HL-60 (cell line): Measurements from ENCODE around the gene AQP2.

Experiments
- DNase-seq, 2 experiments: peaks; one replicate each; pipeline ENCODE4 v3.0.0-alpha.2; 2010 to 2020; ENCODE audit warnings: low read depth in 1 of 2, low spot score in 1 of 2
- H3K27ac ChIP-seq: fragments of 250-450 bp; sonication (Bioruptor Pico); replicated peaks from 2 replicates; pipeline ENCODE4 v1.5.1; 2020; ENCODE audit warnings: mild to moderate bottlenecking, moderate library complexity
- H3K27me3 ChIP-seq: fragments of 250-450 bp; sonication (Bioruptor Pico); 2 replicates; pipeline ENCODE4 v1.5.1; 2021; ENCODE audit warnings: mild to moderate bottlenecking, moderate library complexity; ENCODE audit not compliant: insufficient read depth, poor library complexity, severe bottlenecking
- H3K4me3 ChIP-seq: replicated peaks from 2 replicates; pipeline ENCODE4 v1.5.1; 2011; ENCODE audit warnings: mild to moderate bottlenecking, control low read depth, low read length; ENCODE audit not compliant: insufficient read depth
- GABPA ChIP-seq: IDR thresholded peaks from 2 replicates; pipeline ENCODE4 v1.6.1; 2012; ENCODE audit warnings: low read depth
- POLR2AphosphoS5 ChIP-seq: IDR thresholded peaks from 2 replicates; pipeline ENCODE4 v1.6.1; 2012; ENCODE audit warnings: low read depth
- SPI1 ChIP-seq: IDR thresholded peaks from 2 replicates; pipeline ENCODE4 v1.6.1; 2012; ENCODE audit warnings: low read depth, mild to moderate bottlenecking, borderline replicate concordance
- TF ChIP-seq, protein P1 (sequence below): IDR thresholded peaks from 2 replicates; pipeline ENCODE4 v1.6.1; 2012; ENCODE audit warnings: low read depth; ENCODE audit not compliant: insufficient replicate concordance
- TF ChIP-seq, protein P2 (sequence below): IDR thresholded peaks from one replicate; pipeline ENCODE4 v1.5.1; 2011; ENCODE audit warnings: low read length, control low read depth, inconsistent platforms; ENCODE audit not compliant: insufficient read depth

AQP2 gene

DNA sequence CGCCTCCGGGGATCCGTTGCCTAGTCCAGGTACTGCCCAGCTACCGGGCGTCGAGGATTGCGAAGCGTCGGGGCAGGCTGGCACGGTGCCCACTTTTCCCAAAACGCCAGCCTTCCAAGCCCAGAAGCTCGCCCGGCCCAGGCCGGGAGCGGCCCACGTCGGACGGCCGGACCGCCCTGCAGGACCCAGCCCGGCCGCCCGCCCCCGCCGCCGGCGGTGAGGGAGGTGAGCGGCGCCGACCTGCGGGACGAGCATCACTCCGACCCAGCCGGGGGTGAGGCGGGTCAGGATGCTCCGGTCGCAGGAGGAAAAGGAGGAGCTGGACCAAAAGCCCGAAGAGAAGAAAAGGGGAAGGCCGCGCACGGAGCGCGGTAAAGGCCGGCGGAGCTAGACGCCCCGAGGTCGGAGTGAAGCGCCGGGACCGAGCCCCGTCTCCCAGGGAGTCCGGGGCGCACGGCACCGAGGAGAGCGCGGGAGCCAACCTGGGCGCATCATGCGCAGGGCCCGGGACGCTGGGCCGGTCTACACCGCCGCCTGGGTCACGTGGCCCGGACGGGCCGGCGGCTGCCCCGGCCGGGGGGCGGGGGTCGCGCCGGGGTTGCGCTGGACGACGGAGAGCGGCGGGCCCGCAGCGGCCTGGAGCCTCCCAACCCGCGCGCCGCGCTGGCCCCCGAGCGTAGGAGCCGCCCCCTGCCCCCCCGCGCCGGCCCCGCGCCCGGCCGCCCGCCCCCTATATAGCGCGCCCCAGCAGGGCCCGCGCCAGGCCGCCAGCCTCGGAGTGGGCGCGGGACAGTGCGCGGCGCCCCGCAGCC is 10.8 kb downstream of the AQP2 start, which contains the start of gene AQP5:
AQP5 (plus strand) TSS at position 762 of the 812 bp plus-strand sequence. CDS start 146 bp downstream, outside the sequence.
- Histone ChIP-seq H3K4me3 (no peak within 1 kb of the TSS), H3K27ac (no peak within 1 kb of the TSS), H3K27me3 (peaks cover 62% of the 10 kb centered on the region)
- no peak for TF ChIP-seq GABPA
- no peak for TF ChIP-seq POLR2AphosphoS5
- TF ChIP-seq, protein P1, sequence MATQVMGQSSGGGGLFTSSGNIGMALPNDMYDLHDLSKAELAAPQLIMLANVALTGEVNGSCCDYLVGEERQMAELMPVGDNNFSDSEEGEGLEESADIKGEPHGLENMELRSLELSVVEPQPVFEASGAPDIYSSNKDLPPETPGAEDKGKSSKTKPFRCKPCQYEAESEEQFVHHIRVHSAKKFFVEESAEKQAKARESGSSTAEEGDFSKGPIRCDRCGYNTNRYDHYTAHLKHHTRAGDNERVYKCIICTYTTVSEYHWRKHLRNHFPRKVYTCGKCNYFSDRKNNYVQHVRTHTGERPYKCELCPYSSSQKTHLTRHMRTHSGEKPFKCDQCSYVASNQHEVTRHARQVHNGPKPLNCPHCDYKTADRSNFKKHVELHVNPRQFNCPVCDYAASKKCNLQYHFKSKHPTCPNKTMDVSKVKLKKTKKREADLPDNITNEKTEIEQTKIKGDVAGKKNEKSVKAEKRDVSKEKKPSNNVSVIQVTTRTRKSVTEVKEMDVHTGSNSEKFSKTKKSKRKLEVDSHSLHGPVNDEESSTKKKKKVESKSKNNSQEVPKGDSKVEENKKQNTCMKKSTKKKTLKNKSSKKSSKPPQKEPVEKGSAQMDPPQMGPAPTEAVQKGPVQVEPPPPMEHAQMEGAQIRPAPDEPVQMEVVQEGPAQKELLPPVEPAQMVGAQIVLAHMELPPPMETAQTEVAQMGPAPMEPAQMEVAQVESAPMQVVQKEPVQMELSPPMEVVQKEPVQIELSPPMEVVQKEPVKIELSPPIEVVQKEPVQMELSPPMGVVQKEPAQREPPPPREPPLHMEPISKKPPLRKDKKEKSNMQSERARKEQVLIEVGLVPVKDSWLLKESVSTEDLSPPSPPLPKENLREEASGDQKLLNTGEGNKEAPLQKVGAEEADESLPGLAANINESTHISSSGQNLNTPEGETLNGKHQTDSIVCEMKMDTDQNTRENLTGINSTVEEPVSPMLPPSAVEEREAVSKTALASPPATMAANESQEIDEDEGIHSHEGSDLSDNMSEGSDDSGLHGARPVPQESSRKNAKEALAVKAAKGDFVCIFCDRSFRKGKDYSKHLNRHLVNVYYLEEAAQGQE: no peak
- TF ChIP-seq SPI1: 0 out of 2 replicates have a peak, but pooled peaks have one; percentile 22
- TF ChIP-seq, protein P2, sequence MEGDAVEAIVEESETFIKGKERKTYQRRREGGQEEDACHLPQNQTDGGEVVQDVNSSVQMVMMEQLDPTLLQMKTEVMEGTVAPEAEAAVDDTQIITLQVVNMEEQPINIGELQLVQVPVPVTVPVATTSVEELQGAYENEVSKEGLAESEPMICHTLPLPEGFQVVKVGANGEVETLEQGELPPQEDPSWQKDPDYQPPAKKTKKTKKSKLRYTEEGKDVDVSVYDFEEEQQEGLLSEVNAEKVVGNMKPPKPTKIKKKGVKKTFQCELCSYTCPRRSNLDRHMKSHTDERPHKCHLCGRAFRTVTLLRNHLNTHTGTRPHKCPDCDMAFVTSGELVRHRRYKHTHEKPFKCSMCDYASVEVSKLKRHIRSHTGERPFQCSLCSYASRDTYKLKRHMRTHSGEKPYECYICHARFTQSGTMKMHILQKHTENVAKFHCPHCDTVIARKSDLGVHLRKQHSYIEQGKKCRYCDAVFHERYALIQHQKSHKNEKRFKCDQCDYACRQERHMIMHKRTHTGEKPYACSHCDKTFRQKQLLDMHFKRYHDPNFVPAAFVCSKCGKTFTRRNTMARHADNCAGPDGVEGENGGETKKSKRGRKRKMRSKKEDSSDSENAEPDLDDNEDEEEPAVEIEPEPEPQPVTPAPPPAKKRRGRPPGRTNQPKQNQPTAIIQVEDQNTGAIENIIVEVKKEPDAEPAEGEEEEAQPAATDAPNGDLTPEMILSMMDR: no peak
- DNase-seq: no peak

DNA sequence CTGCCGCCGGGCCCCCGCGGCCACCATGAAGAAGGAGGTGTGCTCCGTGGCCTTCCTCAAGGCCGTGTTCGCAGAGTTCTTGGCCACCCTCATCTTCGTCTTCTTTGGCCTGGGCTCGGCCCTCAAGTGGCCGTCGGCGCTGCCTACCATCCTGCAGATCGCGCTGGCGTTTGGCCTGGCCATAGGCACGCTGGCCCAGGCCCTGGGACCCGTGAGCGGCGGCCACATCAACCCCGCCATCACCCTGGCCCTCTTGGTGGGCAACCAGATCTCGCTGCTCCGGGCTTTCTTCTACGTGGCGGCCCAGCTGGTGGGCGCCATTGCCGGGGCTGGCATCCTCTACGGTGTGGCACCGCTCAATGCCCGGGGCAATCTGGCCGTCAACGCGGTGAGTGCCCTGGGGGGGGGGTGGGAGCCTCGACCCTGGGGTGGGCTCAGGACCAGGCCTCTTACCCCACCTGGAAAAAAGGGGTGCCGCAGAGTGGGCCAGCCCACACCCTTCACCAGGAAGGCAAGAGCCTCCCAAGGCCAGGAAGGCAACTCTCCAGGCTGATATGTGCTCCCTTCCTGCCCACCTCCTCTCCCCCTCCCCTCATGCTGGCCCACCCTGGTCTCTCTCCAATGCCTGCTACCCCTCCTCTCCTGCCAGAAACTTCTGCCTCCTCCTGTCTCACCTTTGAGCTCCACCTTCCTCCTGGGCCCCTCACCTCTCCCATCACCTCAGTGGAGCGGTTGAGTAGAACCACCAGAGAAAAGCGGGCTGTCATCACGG is 11.6 kb downstream of the AQP2 start:
- Histone ChIP-seq H3K27me3 (peaks cover 56% of the 10 kb centered on the region), H3K27ac (no peak overlapping the region), H3K4me3 (no peak overlapping the region)
- DNase-seq: no peak
- TF ChIP-seq POLR2AphosphoS5 (no peak), SPI1 (no peak), GABPA (no peak)
- TF ChIP-seq, protein P2: no peak
- TF ChIP-seq, protein P1: no peak

DNA sequence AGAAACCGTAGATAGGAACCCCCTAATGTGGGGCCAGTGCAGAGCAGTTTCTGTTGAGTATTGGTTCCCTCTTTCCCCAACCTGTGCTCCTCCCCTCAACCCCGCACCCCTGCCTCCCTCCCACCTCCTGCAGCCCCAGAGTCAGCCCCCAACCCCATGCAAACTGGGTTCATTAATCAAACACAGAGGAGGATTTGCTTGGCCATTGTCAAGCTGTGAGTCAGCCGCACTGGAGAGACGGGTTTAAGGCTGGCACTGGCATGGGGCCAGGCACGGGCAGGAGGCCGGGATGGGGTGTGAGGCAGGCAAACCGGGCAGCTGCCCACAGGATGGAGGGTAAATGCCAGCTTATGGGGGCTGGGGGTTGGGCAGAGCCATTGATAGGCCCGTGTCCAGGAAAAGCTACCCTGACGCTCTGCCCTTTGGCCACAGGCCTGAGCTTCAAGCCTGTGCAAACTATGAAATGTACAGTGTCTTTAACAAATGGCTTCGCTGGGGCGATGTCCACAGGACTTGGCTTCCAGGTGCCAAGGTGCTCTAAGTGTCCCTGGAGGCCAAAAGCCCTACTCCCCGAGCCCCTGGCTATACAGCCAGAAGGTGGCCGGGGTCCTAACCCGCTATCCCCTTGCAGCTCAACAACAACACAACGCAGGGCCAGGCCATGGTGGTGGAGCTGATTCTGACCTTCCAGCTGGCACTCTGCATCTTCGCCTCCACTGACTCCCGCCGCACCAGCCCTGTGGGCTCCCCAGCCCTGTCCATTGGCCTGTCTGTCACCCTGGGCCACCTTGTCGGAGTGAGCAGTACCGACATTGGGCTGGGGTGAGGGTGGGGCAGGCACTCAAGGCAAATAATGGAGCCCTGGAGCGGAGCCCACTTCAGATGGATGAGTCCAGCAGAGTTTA is 12.6 kb downstream of the AQP2 start:
- DNase-seq: no peak
- TF ChIP-seq, protein P1: no peak
- no peak for TF ChIP-seq POLR2AphosphoS5
- no peak for TF ChIP-seq GABPA
- no peak for TF ChIP-seq SPI1
- TF ChIP-seq, protein P2: no peak
- no peak overlapping the region for H3K27ac ChIP-seq
- peaks cover 49% of the 10 kb centered on the region for H3K27me3 ChIP-seq
- no peak overlapping the region for H3K4me3 ChIP-seq
